ENCODE measurements around the gene TAF10. TPM values are rescaled to one million over a fixed set of nuclear protein-coding genes. Genes with fewer than 3 reads are reported as not detected.

Gene TAF10
- total and polyA plus RNA-seq, 12 donors, result 69.7 to 389 (median 181) TPM

DNA sequence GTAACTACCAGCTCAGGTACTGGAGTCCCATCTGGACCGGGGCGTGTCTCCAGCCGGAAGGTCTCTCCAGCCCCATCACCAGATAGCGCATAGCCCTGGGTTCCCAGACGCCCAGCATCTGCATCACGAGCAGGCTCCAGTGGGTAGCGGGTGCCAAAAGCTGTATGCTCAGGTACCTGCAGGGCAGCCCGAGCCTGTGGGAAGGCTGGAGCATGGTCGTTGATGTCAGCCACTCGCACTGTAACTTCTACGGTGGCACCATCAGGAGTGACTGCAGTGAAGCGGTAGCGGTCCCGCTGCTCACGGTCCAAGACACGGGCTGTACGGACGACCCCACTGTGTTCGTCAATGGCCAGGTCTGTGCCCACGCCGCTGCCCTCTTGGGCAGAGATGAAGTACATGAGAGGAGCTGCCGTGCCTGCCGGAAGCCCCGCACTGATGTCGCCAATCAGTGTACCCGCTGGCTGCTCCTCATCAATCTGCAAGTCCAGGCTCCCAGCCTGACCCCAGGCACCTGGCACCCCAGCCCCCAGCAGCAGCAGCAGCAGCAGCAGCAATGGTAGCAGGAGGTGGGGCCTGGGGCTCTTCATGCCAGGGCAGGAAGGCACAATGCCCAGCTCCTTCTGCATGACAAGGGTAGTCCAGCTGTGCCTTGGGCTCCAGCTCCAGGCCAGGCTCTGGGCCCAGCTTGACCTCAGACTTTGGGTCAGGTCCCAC is 29.1 kb upstream of the TAF10 start:
- Histone ChIP-seq H3K36me3 (replicated peaks in 1 of 2) (no peaks in the 10 kb centered on the region), H3K27me3 (no peaks in the 10 kb centered on the region), H3K27ac (no peak overlapping the region), H3K4me3 (no peak overlapping the region), H3K9me3 (replicated peaks in 1 of 3) (no peaks in the 10 kb centered on the region), H3K4me1 (replicated peaks in 1 of 2) (peaks cover 3 to 27% of the 10 kb centered on the region in 2 donors)
- TF ChIP-seq, protein P1, sequence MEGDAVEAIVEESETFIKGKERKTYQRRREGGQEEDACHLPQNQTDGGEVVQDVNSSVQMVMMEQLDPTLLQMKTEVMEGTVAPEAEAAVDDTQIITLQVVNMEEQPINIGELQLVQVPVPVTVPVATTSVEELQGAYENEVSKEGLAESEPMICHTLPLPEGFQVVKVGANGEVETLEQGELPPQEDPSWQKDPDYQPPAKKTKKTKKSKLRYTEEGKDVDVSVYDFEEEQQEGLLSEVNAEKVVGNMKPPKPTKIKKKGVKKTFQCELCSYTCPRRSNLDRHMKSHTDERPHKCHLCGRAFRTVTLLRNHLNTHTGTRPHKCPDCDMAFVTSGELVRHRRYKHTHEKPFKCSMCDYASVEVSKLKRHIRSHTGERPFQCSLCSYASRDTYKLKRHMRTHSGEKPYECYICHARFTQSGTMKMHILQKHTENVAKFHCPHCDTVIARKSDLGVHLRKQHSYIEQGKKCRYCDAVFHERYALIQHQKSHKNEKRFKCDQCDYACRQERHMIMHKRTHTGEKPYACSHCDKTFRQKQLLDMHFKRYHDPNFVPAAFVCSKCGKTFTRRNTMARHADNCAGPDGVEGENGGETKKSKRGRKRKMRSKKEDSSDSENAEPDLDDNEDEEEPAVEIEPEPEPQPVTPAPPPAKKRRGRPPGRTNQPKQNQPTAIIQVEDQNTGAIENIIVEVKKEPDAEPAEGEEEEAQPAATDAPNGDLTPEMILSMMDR (IDR thresholded peaks at IDR 0.05), result no peak
- TF ChIP-seq POLR2A (IDR thresholded peaks at IDR 0.05), result no peak
- WGBS, 4 donors, result 93 to 95% (median 94%) methylated on average over 8 to 26 of the region's 26 CpGs
- DNase-seq, result no peak
- intact Hi-C loops (cut with DNase I), result no loop called here

DNA sequence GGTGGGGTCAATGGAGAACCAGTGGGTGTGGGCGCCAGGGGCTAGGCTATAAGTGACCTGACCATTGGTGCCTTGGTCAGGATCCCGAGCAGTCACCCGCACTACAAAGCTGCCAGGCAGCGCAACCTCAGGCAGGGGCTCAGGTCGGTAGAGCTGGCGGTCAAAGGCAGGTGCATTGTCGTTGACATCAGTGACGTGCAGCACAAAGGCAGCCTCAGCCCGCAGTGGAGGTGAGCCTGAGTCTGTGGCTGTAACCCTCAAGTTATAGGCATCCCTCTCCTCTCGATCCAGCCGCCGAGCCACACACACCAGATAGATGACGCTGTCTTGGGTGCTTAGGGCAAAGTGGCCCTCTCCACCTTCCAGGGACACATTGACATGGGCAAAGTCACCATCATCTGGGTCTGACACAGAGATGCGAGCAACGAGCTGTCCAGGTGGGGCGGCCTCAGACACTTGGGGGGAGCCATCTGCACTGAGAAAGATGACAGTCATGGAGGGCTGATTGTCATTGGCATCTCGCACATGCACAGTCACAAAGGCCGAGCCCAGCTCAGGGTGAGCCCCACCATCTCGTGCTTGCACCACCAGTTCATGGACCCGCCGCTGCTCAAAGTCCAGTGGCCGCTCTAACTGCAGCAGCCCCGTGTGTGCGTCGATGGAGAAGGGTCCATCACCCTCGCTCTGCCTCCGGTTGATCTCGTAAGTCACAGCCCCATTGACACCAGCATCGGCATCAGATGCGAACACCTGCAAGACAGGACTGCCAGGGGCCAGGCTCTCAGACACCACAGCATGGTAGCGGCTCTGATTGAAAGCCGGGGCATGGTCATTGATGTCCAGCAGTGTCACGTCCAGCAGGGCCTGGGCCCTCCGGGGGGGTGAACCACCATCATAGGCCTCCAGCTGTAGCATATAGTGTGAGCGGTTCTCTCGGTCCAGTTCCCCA is 28.3 kb upstream of the TAF10 start:
- WGBS, 4 donors, result 93 to 97% (median 95%) methylated on average over 18 to 36 of the region's 36 CpGs
- TF ChIP-seq, protein P1 (IDR thresholded peaks at IDR 0.05), result no peak
- TF ChIP-seq POLR2A (IDR thresholded peaks at IDR 0.05), result no peak
- peaks cover 7 to 24% of the 10 kb centered on the region in 2 donors for H3K4me1 ChIP-seq (replicated peaks in 1 of 2)
- H3K27me3 ChIP-seq, result no peaks in the 10 kb centered on the region
- no peaks in the 10 kb centered on the region for H3K36me3 ChIP-seq (replicated peaks in 1 of 2)
- H3K9me3 ChIP-seq (replicated peaks in 1 of 3), result no peaks in the 10 kb centered on the region
- no peak overlapping the region for H3K4me3 ChIP-seq
- no peak overlapping the region for H3K27ac ChIP-seq
- intact Hi-C loops (cut with DNase I), result no loop called here
- DNase-seq, result no peak

DNA sequence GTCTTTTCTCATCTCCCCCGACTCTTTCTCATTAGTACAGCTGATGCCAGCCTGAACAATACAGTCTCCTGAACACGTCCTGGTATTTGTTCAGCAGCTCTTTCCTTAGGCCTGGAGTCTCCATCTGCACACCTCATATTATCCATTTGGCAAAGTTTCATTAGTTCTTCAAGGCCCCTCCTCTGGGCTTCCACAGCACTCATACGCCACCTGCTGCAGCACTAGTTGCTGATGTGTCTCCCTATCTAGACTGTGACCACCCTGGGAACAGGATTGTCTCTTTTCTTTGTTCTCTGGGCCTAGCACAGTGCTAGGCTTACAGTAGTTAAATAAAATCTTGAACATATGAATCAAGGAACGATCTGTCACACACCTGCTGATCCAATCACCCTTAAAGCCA is 26.4 kb upstream of the TAF10 start:
- peak in 1 of 7 donors; percentile 47 for DNase-seq
- intact Hi-C loops (cut with DNase I), result no loop called here
- H3K36me3 ChIP-seq (replicated peaks in 1 of 2), result no peaks in the 10 kb centered on the region
- no peak for TF ChIP-seq POLR2A (IDR thresholded peaks at IDR 0.05)
- TF ChIP-seq, protein P1 (IDR thresholded peaks at IDR 0.05), result no peak
- H3K9me3 ChIP-seq (replicated peaks in 1 of 3), result no peaks in the 10 kb centered on the region
- peaks cover 7 to 32% of the 10 kb centered on the region in 2 donors for H3K4me1 ChIP-seq (replicated peaks in 1 of 2)
- H3K27ac ChIP-seq, result no peak overlapping the region
- no peaks in the 10 kb centered on the region for H3K27me3 ChIP-seq
- H3K4me3 ChIP-seq, result no peak overlapping the region
- 72 to 77% (median 76%) methylated on average over 4 of the region's 4 CpGs for WGBS, 4 donors

DNA sequence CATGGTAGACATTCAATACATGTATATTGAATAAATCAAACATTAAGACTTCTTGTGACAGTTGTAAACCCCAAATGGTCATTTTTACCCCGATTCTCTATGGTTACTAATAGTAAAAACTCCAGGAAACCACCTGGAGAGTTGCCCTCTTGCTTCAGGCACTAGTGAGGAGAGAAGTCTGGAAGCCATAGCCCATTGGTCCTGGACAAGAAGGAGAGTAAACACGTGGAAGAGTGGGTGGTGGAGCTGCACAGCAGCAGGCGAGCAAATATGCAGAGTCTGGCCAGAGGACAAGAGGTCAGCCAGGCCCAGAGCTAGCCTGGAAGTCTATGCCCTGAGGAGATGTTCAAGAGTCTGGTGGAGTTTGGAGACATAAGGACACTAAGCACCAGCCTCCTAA is 25.9 kb upstream of the TAF10 start:
- H3K27ac ChIP-seq, result no peak overlapping the region
- H3K36me3 ChIP-seq (replicated peaks in 1 of 2), result no peaks in the 10 kb centered on the region
- H3K4me1 ChIP-seq (replicated peaks in 1 of 2), result peaks cover 7 to 32% of the 10 kb centered on the region in 2 donors
- TF ChIP-seq, protein P1 (IDR thresholded peaks at IDR 0.05), result no peak
- TF ChIP-seq POLR2A (IDR thresholded peaks at IDR 0.05), result no peak
- peak in 4 of 7 donors; percentile 22 to 58 (median 34) for DNase-seq
- intact Hi-C loops (cut with DNase I), result no loop called here
- H3K4me3 ChIP-seq, result no peak overlapping the region
- no peaks in the 10 kb centered on the region for H3K27me3 ChIP-seq
- WGBS, 4 donors, result 49 to 58% (median 56%) methylated on average over 2 to 3 of the region's 3 CpGs
- H3K9me3 ChIP-seq (replicated peaks in 1 of 3), result no peaks in the 10 kb centered on the region
